NCI-H524 (cell line): ENCODE measurements around the gene HSD17B14.
"Not testable (repeated sequence)": the region's sequence is repeated elsewhere in the genome, so short reads cannot be mapped to it uniquely, and the experiment has no call there.

Experiments used
- DNase-seq, 2 experiments: peaks; one replicate each; lab custom pipeline; 2025; lab: John Stamatoyannopoulos, UW

Gene HSD17B14

DNA sequence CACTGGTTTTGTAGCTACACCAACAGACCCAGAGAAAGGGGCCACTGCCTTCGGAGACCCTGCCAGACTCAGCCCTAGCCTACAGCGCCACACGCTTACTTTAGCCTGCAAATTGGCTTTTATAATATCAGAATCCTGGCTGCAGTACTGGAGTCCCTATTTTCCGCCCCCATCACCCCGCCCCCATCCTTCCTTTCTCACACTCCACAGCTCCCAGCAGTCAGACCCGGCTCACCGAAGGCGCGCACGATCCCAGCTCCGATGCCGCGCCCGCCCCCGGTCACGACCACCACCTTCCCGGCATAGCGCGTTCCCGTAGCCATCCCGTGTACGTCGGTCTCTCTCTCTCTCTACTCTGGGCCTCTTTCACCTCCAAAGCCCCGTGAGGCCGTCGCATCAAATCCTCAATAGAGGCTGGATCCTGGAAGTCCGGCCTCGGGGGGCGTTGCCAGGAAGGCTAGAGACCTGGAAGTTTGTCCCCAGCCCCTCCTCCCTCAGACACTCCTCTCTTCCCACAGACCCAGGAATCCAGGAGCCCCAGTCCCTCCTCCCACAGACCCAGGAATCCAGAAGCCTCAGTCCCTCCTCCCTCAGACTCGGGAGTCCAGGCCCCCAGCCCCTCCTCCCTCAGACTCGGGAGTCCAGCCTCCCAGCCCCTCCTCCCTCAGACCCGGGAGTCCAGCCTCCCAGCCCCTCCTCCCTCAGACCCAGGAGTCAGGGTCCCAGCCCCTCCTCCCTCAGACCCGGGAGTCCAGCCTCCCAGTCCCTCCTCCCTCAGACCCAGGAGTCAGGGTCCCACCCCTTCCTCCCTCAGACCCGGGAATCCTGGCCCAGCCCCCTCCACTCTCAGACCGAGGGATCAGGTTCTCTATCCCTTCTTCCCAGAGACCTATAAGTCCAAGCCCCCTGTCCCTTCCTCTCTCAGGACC is at the start of gene HSD17B14:
HSD17B14 (minus strand) TSS at position 403 of the 929 bp plus-strand sequence; CDS start at position 323, 80 bp downstream.
- DNase-seq, result peak in 1 of 2 experiments; percentile 66

DNA sequence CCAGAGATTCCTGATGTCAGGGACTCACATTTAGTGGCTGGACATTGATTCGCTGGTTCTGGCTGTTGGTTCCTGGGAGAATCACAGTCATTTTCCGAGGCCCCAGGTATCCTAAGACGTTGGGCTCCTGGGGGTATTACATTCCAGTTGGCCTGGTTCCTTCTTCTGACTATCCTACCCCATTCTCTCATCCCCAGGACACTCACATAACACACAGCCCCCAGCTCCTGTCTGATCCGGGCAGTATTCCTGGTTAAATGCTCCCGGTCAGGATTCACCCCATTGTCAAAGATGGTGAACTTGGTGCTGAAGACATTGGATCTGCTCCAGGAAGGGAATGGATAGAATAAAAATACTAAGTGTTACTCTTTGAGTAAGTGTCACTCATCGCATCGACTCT is 47.4 kb upstream of the HSD17B14 start:
- no peak for DNase-seq

DNA sequence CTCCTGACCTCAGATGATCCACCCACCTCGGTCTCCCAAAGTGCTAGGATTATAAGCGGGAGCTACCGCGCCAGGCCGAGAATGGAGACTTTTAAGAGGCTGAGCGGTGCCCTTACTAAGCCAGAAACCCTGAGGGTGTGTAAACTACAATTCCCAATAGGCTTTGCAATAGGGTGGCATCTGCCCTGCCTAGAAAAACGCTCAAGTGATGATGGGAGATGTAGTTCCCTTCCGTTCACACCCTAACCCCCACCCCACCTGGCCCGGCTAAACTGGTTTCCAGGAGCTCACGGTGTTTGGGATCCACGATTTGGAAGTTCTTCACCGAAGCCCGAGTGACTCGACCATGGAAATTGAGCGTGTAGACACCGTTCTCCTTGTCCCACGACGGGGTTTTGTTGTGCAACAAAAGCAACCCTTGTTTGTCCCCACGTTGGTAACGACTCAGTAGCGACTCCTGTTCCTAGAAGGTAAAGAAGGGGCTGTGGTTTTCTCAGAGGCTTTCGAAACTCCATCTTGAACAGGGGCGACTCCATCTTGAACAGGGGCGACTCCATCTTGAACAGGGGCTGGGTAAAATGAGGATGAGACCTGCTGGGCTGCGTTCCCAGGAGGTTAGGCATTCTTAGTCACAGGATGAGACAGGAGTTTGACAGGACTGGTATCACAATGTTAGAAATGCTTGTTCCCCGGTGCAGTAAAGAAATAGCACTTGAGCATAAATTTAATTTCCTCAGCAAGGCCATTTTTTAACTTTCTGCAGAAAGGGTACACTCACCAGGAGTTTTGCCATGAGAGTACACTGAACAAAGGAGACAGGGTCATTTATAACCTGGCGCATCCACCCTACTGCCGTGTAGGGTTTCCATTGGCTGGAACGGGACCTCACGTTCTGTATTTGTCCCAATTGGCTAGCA is 45.7 kb upstream of the HSD17B14 start:
- DNase-seq, result no peak

DNA sequence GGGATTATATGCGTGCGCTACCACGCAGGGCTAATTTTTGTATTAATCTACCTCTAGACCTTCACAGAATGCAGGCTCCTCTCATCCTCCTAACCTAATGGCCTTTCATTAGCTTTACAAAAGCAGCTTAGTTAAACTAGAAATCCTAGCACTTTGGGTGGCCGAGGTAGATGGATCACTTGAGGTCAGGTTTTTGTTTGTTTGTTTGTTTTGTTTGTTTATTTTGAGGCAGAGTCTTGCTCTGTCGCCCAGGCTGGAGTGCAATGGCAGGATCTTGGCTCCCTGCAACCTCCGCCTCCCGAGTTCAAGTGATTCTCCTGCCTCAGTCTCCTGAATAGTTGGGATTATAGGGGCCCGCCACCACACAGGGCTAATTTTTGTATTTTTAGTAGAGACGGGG is 43.4 kb upstream of the HSD17B14 start:
- DNase-seq, result not testable (repeated sequence)

- no peak for DNase-seq
These were observed 42.8 kb upstream of the HSD17B14 start for GRCh38 chr19:48879025-48879637.

DNA sequence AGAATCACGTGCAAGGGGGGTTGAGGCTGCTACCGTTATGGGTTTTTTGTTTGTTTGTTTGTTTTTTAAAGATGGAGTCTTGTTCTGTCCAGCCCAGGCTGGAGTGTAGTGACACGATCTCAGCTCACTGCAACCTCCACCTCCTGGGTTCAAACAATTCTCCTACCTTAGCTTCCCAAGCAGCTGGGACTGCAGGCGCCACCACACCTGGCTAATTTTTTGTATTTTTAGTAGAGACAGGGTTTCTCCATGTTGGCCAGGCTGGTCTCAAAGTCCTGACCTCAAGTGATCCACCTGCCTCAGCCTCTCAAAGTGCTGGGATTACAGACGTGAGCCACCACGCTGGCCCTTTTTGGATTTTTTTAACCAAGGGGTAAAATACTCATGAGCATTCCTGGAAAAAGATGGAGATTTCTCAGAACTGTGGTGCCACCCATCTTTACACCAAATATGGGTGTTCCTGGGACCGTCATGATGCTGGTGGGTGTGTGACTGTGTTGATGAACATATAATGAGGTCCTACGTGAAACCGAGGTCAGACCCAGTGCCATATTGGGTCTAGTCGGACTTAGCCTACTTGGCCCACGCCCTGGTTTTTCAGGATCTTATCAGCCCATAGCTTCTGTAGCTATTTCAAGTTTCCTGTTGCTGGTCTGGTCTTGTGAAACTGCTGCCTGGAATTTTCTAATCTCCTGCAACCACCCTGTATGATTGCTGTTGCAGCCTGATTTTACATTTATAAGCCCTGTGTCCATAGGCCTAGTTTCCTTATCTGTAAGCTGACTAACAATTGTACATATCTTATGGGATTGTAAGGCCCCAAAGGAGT is 42.1 kb upstream of the HSD17B14 start:
- no peak for DNase-seq

GRCh38 chr19:48877855-48878195 is 41.5 kb upstream of the HSD17B14 start:
- DNase-seq, result no peak

GRCh38 chr19:48876043-48876981 is 40.0 kb upstream of the HSD17B14 start:
- DNase-seq, result peak in 1 of 2 experiments; percentile 33

DNA sequence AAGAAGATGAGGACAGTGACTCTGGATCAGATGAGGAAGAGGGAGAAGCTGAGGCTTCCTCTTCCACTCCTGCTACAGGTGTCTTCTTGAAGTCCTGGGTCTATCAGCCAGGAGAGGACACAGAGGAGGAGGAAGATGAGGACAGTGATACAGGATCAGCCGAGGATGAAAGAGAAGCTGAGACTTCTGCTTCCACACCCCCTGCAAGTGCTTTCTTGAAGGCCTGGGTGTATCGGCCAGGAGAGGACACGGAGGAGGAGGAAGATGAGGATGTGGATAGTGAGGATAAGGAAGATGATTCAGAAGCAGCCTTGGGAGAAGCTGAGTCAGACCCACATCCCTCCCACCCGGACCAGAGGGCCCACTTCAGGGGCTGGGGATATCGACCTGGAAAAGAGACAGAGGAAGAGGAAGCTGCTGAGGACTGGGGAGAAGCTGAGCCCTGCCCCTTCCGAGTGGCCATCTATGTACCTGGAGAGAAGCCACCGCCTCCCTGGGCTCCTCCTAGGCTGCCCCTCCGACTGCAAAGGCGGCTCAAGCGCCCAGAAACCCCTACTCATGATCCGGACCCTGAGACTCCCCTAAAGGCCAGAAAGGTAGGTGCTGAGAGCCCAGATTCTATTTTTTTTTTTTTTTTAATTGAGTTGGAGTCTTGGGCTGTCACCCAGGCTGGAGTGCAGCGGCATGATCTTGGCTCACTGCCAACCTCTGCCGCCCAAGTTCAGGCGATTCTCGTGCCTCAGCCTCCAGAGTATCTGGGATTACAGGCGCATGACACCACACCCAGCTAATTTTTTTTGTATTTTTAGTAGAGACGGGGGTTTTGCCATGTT is 38.2 kb upstream of the HSD17B14 start:
- DNase-seq, result no peak

GRCh38 chr19:48873476-48874302 is 37.4 kb upstream of the HSD17B14 start:
- DNase-seq, result no peak

GRCh38 chr19:48872884-48873475 is 36.7 kb upstream of the HSD17B14 start:
- no peak for DNase-seq

GRCh38 chr19:48872182-48872883 is 36.0 kb upstream of the HSD17B14 start, which contains the start of gene PPP1R15A:
TSS of gene PPP1R15A (plus strand) at chr19:48872421. CDS start at chr19:48873234, 813 bp downstream.
- DNase-seq, result peak; percentile 91 to 99

DNA sequence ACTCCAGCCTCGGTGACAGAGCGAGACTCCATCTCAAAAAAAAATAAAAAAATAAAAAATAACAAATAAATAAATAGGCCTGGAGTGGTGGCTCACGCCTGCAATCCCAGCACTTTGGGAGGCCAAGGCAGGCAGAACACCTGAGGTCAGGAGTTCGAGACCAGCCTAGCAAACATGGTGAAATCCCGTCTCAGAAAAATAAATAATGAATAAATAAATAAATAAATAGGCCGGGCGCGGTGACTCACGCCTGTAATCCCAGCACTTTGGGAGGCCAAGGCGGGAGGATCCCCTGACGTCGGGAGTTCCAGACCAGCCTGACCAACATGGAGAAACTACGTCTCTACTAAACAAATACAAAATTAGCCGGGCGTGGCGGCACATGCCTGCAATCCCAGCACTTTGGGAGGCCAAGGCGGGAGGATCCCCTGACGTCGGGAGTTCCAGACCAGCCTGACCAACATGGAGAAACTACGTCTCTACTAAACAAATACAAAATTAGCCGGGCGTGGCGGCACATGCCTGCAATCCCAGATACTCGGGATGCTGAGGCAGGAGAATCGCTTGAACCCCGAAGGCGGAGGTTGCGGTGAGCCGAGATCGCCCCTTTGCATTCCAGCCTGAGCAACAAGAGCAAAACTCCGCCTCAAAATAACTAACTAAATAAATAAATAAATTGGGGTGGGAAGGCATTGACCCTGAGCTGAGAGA is 35.3 kb upstream of the HSD17B14 start:
- not testable (repeated sequence) for DNase-seq

DNA sequence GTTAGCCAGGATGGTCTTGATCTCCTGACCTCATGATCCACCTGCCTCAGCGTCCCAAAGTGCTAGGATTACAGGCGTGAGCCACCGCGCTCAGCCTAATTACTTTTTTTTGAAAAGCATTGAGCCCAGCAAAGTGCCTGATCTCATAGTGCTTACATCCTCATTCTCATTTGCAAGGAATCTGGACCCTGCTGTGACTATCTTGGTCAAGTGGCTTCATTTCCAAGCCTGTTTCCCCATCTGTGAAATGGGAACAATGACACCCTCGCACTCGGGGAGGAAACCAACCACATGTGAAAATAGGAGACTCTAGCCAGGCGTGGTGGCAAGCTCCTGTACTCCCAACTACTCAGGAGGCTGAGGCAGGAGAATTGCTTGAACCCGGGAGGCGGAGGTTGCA is 33.8 kb upstream of the HSD17B14 start:
- DNase-seq, result no peak

DNA sequence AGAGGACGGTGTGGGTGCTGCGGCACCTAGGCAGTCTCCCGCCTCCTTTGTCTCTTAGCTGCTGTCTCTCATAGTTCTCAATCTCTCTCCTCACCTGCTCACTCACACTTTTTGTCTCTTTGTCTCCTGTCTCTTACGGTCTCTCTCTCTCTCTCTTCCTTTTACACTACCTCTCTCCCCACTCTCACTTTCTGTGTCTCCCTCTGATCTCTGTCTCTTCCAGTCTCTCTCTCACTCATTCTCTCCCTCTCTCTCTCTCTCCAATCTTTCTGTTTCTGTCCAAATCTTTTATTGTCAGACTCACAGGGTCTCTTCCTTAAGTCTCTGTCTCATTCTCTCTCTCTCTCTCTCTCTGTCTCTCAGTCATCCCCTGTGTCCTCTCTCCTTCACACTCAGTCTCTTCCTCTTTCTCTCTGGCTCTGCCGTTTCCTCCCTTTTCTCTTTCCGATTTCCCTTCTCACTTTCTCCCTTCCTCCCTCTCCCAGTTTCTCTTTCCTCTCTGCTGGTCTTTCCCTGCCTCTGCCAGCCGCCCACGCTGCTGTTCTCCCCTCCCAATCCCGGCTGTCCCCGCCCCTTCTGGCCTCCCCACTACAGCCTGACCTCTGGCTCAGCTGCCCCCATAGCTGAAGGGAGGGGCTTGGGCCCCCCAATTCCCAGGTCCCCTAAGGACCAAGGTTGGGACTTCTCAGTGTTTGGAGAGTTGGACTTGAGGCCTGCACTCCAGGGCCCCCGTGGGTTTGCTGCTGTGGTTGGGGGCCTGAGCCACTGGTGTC is 32.0 kb upstream of the HSD17B14 start, which contains the start of gene PLEKHA4:
PLEKHA4 (minus strand) TSS at position 504 of the 773 bp plus-strand sequence. CDS start 997 bp downstream, outside the sequence.
- no peak for DNase-seq

DNA sequence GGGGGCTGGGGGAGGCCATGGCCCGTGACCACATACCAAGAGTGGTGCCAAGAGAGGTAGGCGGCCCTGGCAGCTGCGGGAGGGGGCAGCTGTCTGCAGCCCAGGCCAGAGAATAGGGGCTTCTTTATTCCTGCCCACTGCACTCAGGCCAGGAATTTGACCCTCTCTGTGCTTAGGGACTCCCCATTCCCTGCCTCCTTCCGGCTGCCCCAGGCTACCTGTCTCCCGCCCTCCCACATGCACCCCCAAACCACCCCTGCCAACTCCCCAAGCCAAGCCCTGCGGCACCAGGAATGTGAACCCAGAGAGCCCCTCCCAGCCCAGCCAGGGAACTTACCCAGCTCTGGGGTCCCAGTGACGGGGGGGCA is 31.4 kb upstream of the HSD17B14 start:
- no peak for DNase-seq
